ENCODE data around the gene CDKN1C.

- TF ChIP-seq CTCF (IDR thresholded peaks at IDR 0.05; ENCODE audit: low read depth, low read length), result no peak
- no peak for TF ChIP-seq POLR2A (IDR thresholded peaks at IDR 0.05; ENCODE audit: extremely low read depth, insufficient read length)
- TF ChIP-seq MAX (IDR thresholded peaks at IDR 0.05; ENCODE audit: low read depth, low read length), result no peak
These were observed 42.7 kb downstream of the CDKN1C start for GRCh38 chr11:2842876-2843275.
